ENCODE results near the gene ZNF491. TPM values are rescaled to one million over a fixed set of nuclear protein-coding genes. Genes with fewer than 3 reads are reported as not detected.
"Not testable (repeated sequence)": the region's sequence is repeated elsewhere in the genome, so short reads cannot be mapped to it uniquely, and the experiment has no call there.

Gene ZNF491
- total and polyA plus RNA-seq, 2 donors (not counting 1 experiment from before 2014, with no cell fraction given), result 1.7 to 5.8 TPM

- Histone ChIP-seq H3K4me2 (ENCODE audit: extremely low read depth, insufficient read depth, low read length) (peak within 1 kb of the TSS; percentile 88), H4K20me1 (ENCODE audit: control insufficient read depth, extremely low read depth, insufficient read depth, low read length) (no peaks in the 10 kb centered on the region), H3K9me3 (ENCODE audit: control insufficient read depth, insufficient read depth, low read depth, low read length) (no peaks in the 10 kb centered on the region), H3K79me2 (ENCODE audit: control insufficient read depth, insufficient read depth, low read length) (no peaks in the 10 kb centered on the region), H3K9ac (ENCODE audit: insufficient read depth, low read length) (peak within 1 kb of the TSS; percentile 46), H3K27me3 (ENCODE audit: control insufficient read depth, insufficient read depth, low read length) (no peaks in the 10 kb centered on the region), H3K36me3 (ENCODE audit: control insufficient read depth, insufficient read depth, low read length) (no peaks in the 10 kb centered on the region), H3K4me1 (ENCODE audit: control insufficient read depth, extremely low read depth, insufficient read depth, low read length) (no peaks in the 10 kb centered on the region), H3K27ac (ENCODE audit: insufficient read depth, low read length) (peak within 1 kb of the TSS; percentile 54), H3K4me3 (replicated peaks in 1 of 4; ENCODE audit: control extremely low read depth in 1 of 4, insufficient read depth in 1 of 4, low read depth in 3 of 4, low read length in 4 of 4) (peak within 1 kb of the TSS; percentile 69 to 79 (median 72)), H2AFZ (ENCODE audit: low read length) (peak within 1 kb of the TSS; percentile 94)
- DNase-seq (ENCODE audit: low read depth in 2 of 2), result peak; percentile 68 to 72
- TF ChIP-seq CTCF (conservative IDR thresholded peaks at IDR 0.05 in 1 of 2, IDR thresholded peaks at IDR 0.05 in 1 of 2; ENCODE audit: low read depth in 1 of 2, low read length in 2 of 2) (no peak), EZH2 (IDR thresholded peaks at IDR 0.05; ENCODE audit: low read length, missing control alignments) (no peak)
Observed at GRCh38 chr19:11848594-11849469, 50.5 kb downstream of the ZNF491 start, which contains the start of gene ZNF439. Gene ZNF439, plus strand, starts transcription at chr19:11848726. Its CDS starts 142 bp downstream, at chr19:11848868.

DNA sequence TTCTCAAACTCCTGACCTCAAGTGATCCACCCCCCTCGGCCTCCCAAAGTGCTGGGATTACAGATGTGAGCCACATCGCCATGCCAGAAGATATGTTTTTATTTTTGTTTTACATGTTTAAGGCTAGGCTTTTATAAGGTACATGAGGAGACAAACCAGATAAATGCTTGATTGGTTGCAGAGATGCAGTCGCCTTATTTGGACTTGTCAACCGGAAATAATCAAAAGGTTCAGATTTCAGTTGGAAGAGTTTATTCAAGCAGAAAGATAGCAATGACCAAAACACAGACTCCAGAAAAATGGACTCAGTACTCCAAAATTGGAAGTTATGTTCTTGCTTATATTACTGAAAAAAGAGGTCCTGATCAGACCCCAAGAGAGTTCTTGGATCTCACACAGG is 52.0 kb downstream of the ZNF491 start:
- not testable (repeated sequence) for H3K4me2 ChIP-seq (ENCODE audit: extremely low read depth, insufficient read depth, low read length); H3K4me1 ChIP-seq (ENCODE audit: control insufficient read depth, extremely low read depth, insufficient read depth, low read length); H3K4me3 ChIP-seq (replicated peaks in 1 of 4; ENCODE audit: control extremely low read depth in 1 of 4, insufficient read depth in 1 of 4, low read depth in 3 of 4, low read length in 4 of 4); H4K20me1 ChIP-seq (ENCODE audit: control insufficient read depth, extremely low read depth, insufficient read depth, low read length); H3K9me3 ChIP-seq (ENCODE audit: control insufficient read depth, insufficient read depth, low read depth, low read length); H2AFZ ChIP-seq (ENCODE audit: low read length); H3K9ac ChIP-seq (ENCODE audit: insufficient read depth, low read length); H3K36me3 ChIP-seq (ENCODE audit: control insufficient read depth, insufficient read depth, low read length); H3K27ac ChIP-seq (ENCODE audit: insufficient read depth, low read length); DNase-seq (ENCODE audit: low read depth in 2 of 2); H3K79me2 ChIP-seq (ENCODE audit: control insufficient read depth, insufficient read depth, low read length); H3K27me3 ChIP-seq (ENCODE audit: control insufficient read depth, insufficient read depth, low read length)

GRCh38 chr19:11853358-11853757 is 55.0 kb downstream of the ZNF491 start:
- TF ChIP-seq CTCF (conservative IDR thresholded peaks at IDR 0.05 in 1 of 2, IDR thresholded peaks at IDR 0.05 in 1 of 2; ENCODE audit: low read depth in 1 of 2, low read length in 2 of 2) (no peak), EZH2 (IDR thresholded peaks at IDR 0.05; ENCODE audit: low read length, missing control alignments) (no peak)
- no peak overlapping the region for H2AFZ ChIP-seq (ENCODE audit: low read length)
- no peak overlapping the region for H3K4me3 ChIP-seq (replicated peaks in 1 of 4; ENCODE audit: control extremely low read depth in 1 of 4, insufficient read depth in 1 of 4, low read depth in 3 of 4, low read length in 4 of 4)
- no peaks in the 10 kb centered on the region for H3K4me1 ChIP-seq (ENCODE audit: control insufficient read depth, extremely low read depth, insufficient read depth, low read length)
- H3K9me3 ChIP-seq (ENCODE audit: control insufficient read depth, insufficient read depth, low read depth, low read length), result no peaks in the 10 kb centered on the region
- no peaks in the 10 kb centered on the region for H3K79me2 ChIP-seq (ENCODE audit: control insufficient read depth, insufficient read depth, low read length)
- no peak overlapping the region for H3K4me2 ChIP-seq (ENCODE audit: extremely low read depth, insufficient read depth, low read length)
- no peaks in the 10 kb centered on the region for H3K27me3 ChIP-seq (ENCODE audit: control insufficient read depth, insufficient read depth, low read length)
- no peak overlapping the region for H3K9ac ChIP-seq (ENCODE audit: insufficient read depth, low read length)
- no peaks in the 10 kb centered on the region for H3K36me3 ChIP-seq (ENCODE audit: control insufficient read depth, insufficient read depth, low read length)
- no peak for DNase-seq (ENCODE audit: low read depth in 2 of 2)
- H4K20me1 ChIP-seq (ENCODE audit: control insufficient read depth, extremely low read depth, insufficient read depth, low read length), result no peaks in the 10 kb centered on the region
- H3K27ac ChIP-seq (ENCODE audit: insufficient read depth, low read length), result no peak overlapping the region
